LoVo (cell line): ENCODE measurements around the gene AMZ1.
"Not testable (repeated sequence)": the region's sequence is repeated elsewhere in the genome, so short reads cannot be mapped to it uniquely, and the experiment has no call there.

Source experiments
- DNase-seq: peaks from one replicate; pipeline ENCODE4 v3.0.0-alpha.2; 2016; ENCODE audit warnings: low spot score

Gene AMZ1

DNA sequence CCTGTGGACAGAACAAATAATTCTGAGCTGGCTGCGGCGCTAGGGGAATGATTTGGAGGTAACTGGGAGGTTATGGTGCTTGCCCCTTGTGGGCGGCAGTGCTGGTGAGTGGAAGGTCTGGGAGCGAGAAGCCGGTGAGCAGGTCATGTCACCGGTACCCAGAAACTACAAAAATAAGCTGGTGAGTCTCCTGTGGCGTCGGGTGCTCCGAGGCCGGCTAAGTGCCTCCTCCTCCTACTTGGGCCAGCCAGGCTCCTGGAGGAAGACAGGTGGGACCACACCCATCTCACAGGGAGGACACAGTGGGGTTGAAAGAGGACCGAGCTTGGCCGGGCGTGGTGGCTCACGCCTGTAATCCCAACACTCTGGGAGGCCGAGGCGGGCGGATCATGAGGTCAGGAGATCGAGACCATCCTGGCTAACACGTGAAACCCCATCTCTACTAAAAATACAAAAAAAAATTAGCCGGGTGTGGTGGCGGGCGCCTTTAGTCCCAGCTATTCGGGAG lies 4.0 kb downstream of the AMZ1 start:
- not testable (repeated sequence) for DNase-seq

GRCh38 chr7:2692543-2692942 lies 4.5 kb downstream of the AMZ1 start:
- no peak for DNase-seq

- DNase-seq = not testable (repeated sequence)
These were observed 5.6 kb downstream of the AMZ1 start for GRCh38 chr7:2693420-2694121.

- not testable (repeated sequence) for DNase-seq
These were observed 6.1 kb downstream of the AMZ1 start for GRCh38 chr7:2694122-2694436.

GRCh38 chr7:2698581-2699288 lies 10.7 kb downstream of the AMZ1 start:
- DNase-seq = no peak

DNA sequence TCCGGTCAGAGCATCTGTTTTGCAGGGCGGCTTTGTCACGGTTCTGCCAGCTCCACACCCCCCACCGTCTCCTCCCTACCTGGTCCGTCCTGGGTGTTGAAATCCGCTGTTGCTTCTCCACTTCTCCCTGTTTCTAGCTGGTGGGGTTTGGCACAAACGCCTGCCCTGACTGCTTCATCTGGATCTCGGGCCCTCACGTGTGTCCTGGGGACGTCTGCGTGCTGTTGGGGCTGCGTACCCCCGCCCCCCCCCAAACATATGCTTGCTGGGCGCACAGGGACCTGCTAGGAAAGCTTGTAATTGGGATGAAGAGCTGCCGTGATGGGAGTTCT lies 11.3 kb downstream of the AMZ1 start:
- no peak for DNase-seq

GRCh38 chr7:2700141-2700850 lies 12.3 kb downstream of the AMZ1 start:
- no peak for DNase-seq

- DNase-seq = no peak
These were observed 13.4 kb downstream of the AMZ1 start for GRCh38 chr7:2701424-2701823.

DNA sequence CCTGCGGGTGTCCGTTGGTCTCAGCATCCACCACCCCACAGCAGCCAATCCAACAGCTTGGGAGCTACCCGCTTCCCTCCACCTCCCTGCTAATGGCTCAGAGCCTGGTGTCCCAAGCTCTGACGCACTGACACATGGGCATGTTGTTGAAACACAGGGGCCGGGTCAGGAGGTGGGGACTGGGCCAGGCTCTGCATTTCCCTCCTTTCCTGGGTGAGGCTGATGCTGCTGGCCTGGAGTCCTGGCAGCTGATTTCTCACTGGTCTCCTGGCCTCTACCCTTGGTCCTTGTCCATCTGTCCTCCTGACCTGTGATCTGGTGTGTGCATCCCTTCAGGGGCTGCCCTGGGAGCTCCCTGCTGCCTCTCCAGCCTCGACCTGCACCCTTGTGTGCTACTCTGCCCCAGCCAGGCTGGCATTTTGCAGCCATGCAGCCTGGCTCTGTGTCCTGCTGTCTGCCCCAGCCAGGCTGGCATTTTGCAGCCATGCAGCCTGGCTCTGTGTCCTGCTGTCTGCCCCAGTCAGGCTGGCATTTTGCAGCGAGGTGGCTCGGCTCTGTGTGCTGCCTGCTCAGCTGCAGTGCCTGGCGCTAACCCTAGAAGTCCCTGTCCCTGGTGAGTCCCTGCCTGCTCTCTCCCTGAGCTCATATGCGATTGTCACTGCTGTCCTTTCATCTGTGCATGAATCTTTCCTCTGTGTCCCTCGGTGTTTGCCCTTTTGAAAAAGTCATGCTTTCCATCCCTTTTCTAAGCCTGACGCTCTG lies 14.0 kb downstream of the AMZ1 start:
- no peak for DNase-seq

- no peak for DNase-seq
These were observed 14.6 kb downstream of the AMZ1 start for GRCh38 chr7:2702594-2702957.

- no peak for DNase-seq
These were observed 17.5 kb downstream of the AMZ1 start for GRCh38 chr7:2705371-2706096.

GRCh38 chr7:2706685-2707126 lies 18.7 kb downstream of the AMZ1 start:
- DNase-seq = no peak

GRCh38 chr7:2707481-2707880 lies 19.5 kb downstream of the AMZ1 start:
- DNase-seq = no peak

- DNase-seq = no peak
These were observed 20.0 kb downstream of the AMZ1 start for GRCh38 chr7:2708041-2708440.

GRCh38 chr7:2708547-2709310 lies 20.7 kb downstream of the AMZ1 start:
- no peak for DNase-seq

GRCh38 chr7:2709553-2710285 lies 21.7 kb downstream of the AMZ1 start:
- DNase-seq = peak; percentile 80

GRCh38 chr7:2710286-2710655 lies 22.3 kb downstream of the AMZ1 start:
- DNase-seq = no peak

GRCh38 chr7:2710901-2711551 lies 23.0 kb downstream of the AMZ1 start:
- DNase-seq = no peak

DNA sequence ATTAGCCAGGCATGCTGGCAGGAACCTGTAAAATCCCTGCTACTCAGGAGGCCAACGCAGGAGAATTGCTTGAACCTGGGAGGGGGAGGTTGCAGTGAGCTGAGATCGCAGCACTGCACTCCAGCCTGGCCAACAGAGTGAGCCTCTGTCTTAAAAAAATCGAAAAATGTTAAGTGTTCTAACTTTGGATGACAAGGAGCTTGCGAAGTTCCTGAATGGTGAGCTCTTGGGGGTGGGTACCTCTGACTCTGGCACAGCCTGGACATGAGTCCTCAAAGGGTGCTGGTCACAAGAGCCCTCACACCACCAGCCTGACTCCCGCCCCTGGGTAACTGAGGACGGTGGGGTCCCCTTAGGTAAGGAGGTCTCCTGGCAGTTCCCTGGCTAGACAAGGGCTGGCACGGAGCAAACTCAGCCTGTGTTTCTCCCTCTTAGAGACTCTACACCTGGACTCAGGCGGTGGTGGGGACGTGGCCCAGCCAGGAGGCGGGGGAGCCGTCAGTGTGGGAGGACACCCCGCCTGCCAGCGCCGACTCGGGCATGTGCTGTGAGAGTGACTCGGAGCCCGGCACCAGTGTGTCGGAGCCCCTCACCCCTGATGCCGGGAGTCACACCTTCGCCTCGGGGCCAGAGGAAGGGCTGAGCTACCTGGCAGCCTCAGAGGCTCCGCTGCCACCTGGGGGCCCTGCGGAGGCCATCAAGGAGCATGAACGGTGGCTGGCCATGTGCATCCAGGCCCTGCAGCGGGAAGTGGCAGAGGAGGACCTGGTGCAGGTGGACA lies 24.1 kb downstream of the AMZ1 start:
- DNase-seq = no peak
